ENCODE data around the gene ARL14.

The ARL14 gene

DNA sequence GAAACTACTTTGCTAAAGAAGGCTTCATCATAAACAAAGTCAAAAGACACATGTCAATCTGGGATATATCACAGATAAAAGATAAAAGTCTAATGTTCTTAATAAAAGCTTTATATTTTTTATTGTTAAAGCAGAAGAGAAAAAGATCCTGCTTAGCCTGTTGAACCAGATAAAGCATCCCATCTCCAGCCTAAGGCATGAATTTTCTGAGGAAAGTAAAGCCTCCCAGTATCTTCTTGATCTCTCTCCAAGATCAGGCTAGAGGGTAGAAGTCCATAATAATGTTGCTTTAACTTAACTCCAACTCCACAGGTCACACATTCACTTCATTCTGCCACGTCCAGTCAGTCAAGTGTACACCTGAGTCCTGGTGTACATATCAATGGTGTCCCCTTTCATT lies 14.2 kb downstream of the ARL14 start:
- H3K79me2 ChIP-seq (ENCODE audit: insufficient read depth, low read length), result no peaks in the 10 kb centered on the region
- TF ChIP-seq EZH2phosphoT487 (conservative IDR thresholded peaks at IDR 0.05; ENCODE audit: low read length), result no peak
- TF ChIP-seq CTCF (IDR thresholded peaks at IDR 0.05; ENCODE audit: insufficient read depth, low read length, poor library complexity, severe bottlenecking), result no peak
- H3F3A ChIP-seq (ENCODE audit: insufficient read depth), result no peaks in the 10 kb centered on the region
- no peak overlapping the region for H2AFZ ChIP-seq (ENCODE audit: low read depth, low read length, severe bottlenecking)
- no peaks in the 10 kb centered on the region for H3K36me3 ChIP-seq (ENCODE audit: low read length)
- H3K9me3 ChIP-seq (ENCODE audit: insufficient read depth, low read length), result no peaks in the 10 kb centered on the region
- H4K20me1 ChIP-seq (ENCODE audit: low read depth, low read length), result no peaks in the 10 kb centered on the region
- H3K27ac ChIP-seq (ENCODE audit: low read depth, low read length), result no peak overlapping the region
- no peak overlapping the region for H3K4me3 ChIP-seq (ENCODE audit: insufficient read depth, low read length, poor library complexity, severe bottlenecking)
- H3K4me2 ChIP-seq (ENCODE audit: low read depth, low read length, poor library complexity, severe bottlenecking), result no peak overlapping the region
- H3K9me2 ChIP-seq (replicated peaks; ENCODE audit: insufficient read depth, low read length), result no peaks in the 10 kb centered on the region
- H3K27me3 ChIP-seq (ENCODE audit: low read length), result no peaks in the 10 kb centered on the region
- no peak overlapping the region for H3K9ac ChIP-seq (ENCODE audit: low read length)

GRCh38 chr3:160691962-160692361 lies 15.0 kb downstream of the ARL14 start:
- H2AFZ ChIP-seq (ENCODE audit: low read depth, low read length, severe bottlenecking), result no peak overlapping the region
- H3K79me2 ChIP-seq (ENCODE audit: insufficient read depth, low read length), result no peaks in the 10 kb centered on the region
- TF ChIP-seq CTCF (IDR thresholded peaks at IDR 0.05; ENCODE audit: insufficient read depth, low read length, poor library complexity, severe bottlenecking) (no peak), EZH2phosphoT487 (conservative IDR thresholded peaks at IDR 0.05; ENCODE audit: low read length) (no peak)
- no peak overlapping the region for H3K4me3 ChIP-seq (ENCODE audit: insufficient read depth, low read length, poor library complexity, severe bottlenecking)
- H4K20me1 ChIP-seq (ENCODE audit: low read depth, low read length), result no peaks in the 10 kb centered on the region
- no peak overlapping the region for H3K4me2 ChIP-seq (ENCODE audit: low read depth, low read length, poor library complexity, severe bottlenecking)
- no peak overlapping the region for H3K9ac ChIP-seq (ENCODE audit: low read length)
- H3K27ac ChIP-seq (ENCODE audit: low read depth, low read length), result no peak overlapping the region
- H3K9me3 ChIP-seq (ENCODE audit: insufficient read depth, low read length), result no peaks in the 10 kb centered on the region
- H3F3A ChIP-seq (ENCODE audit: insufficient read depth), result no peaks in the 10 kb centered on the region
- H3K27me3 ChIP-seq (ENCODE audit: low read length), result no peaks in the 10 kb centered on the region
- no peaks in the 10 kb centered on the region for H3K9me2 ChIP-seq (replicated peaks; ENCODE audit: insufficient read depth, low read length)
- no peaks in the 10 kb centered on the region for H3K36me3 ChIP-seq (ENCODE audit: low read length)

DNA sequence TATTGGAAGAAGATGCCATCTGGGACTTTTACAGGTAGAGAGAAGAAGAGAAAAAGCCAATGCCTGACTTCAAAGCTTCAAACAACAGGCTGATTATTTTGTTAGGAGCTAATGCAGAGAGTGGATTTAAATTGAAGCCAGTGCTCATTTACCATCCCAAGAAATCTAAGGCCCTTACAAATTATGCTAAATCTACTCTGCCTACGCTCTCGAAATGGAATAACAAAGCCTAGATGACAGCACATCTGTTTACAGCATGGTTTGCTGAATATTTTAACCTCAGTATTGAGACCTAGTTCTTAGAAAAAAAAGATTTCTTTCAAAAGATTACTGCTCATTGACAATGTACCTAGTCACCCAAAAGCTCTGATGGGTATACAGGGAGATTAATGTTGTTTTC lies 16.2 kb downstream of the ARL14 start:
- Histone ChIP-seq H3K9me3 (ENCODE audit: insufficient read depth, low read length) (no peaks in the 10 kb centered on the region), H4K20me1 (ENCODE audit: low read depth, low read length) (no peaks in the 10 kb centered on the region), H3K9ac (ENCODE audit: low read length) (no peak overlapping the region), H3K27me3 (ENCODE audit: low read length) (no peaks in the 10 kb centered on the region), H3K79me2 (ENCODE audit: insufficient read depth, low read length) (no peaks in the 10 kb centered on the region), H3K9me2 (replicated peaks; ENCODE audit: insufficient read depth, low read length) (no peaks in the 10 kb centered on the region), H3F3A (ENCODE audit: insufficient read depth) (no peaks in the 10 kb centered on the region), H2AFZ (ENCODE audit: low read depth, low read length, severe bottlenecking) (no peak overlapping the region), H3K4me2 (ENCODE audit: low read depth, low read length, poor library complexity, severe bottlenecking) (no peak overlapping the region), H3K27ac (ENCODE audit: low read depth, low read length) (no peak overlapping the region), H3K36me3 (ENCODE audit: low read length) (no peaks in the 10 kb centered on the region), H3K4me3 (ENCODE audit: insufficient read depth, low read length, poor library complexity, severe bottlenecking) (no peak overlapping the region)
- TF ChIP-seq EZH2phosphoT487 (conservative IDR thresholded peaks at IDR 0.05; ENCODE audit: low read length), result no peak
- no peak for TF ChIP-seq CTCF (IDR thresholded peaks at IDR 0.05; ENCODE audit: insufficient read depth, low read length, poor library complexity, severe bottlenecking)

DNA sequence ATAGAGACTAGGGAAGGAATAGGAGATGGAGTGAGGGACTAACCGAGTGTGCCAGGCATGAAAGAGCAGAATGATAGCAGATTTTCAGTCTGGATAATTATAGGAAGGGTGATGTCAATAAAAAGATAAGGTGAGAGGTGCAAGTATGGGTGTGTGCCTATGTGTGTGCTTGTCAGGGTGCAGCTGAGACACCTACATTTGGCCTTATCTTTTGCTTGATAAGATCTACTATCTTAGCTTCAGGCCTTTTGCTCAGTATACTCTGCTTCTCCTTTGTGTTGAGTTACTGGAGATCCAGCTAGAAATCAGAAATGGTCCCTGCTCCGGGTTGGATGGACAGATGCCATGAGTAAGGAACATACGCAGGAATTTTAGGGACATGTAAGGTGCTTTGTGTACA lies 17.4 kb downstream of the ARL14 start:
- Histone ChIP-seq H2AFZ (ENCODE audit: low read depth, low read length, severe bottlenecking) (no peak overlapping the region), H3K9ac (ENCODE audit: low read length) (no peak overlapping the region), H3K4me3 (ENCODE audit: insufficient read depth, low read length, poor library complexity, severe bottlenecking) (no peak overlapping the region), H3K4me2 (ENCODE audit: low read depth, low read length, poor library complexity, severe bottlenecking) (no peak overlapping the region), H3K9me3 (ENCODE audit: insufficient read depth, low read length) (no peaks in the 10 kb centered on the region), H3F3A (ENCODE audit: insufficient read depth) (no peaks in the 10 kb centered on the region), H3K36me3 (ENCODE audit: low read length) (no peaks in the 10 kb centered on the region), H3K27ac (ENCODE audit: low read depth, low read length) (no peak overlapping the region), H3K9me2 (replicated peaks; ENCODE audit: insufficient read depth, low read length) (no peaks in the 10 kb centered on the region), H3K79me2 (ENCODE audit: insufficient read depth, low read length) (no peaks in the 10 kb centered on the region), H4K20me1 (ENCODE audit: low read depth, low read length) (no peaks in the 10 kb centered on the region), H3K27me3 (ENCODE audit: low read length) (no peaks in the 10 kb centered on the region)
- TF ChIP-seq CTCF (IDR thresholded peaks at IDR 0.05; ENCODE audit: insufficient read depth, low read length, poor library complexity, severe bottlenecking), result no peak
- TF ChIP-seq EZH2phosphoT487 (conservative IDR thresholded peaks at IDR 0.05; ENCODE audit: low read length), result no peak

All from SU-DHL-6 (cell line).